Activated naive CD8-positive, alpha-beta T cell treated with anti-CD3 and anti-CD28 coated beads, Interleukin-2, amount 50 U/mL, for 16 hours (primary cell): ENCODE measurements around the gene MT1X.

Experiments
- DNase-seq: peaks from one replicate; pipeline ENCODE4 v3.0.0-alpha.2; 2020; ENCODE audit warnings: low read depth, low spot score

MT1X gene

DNA sequence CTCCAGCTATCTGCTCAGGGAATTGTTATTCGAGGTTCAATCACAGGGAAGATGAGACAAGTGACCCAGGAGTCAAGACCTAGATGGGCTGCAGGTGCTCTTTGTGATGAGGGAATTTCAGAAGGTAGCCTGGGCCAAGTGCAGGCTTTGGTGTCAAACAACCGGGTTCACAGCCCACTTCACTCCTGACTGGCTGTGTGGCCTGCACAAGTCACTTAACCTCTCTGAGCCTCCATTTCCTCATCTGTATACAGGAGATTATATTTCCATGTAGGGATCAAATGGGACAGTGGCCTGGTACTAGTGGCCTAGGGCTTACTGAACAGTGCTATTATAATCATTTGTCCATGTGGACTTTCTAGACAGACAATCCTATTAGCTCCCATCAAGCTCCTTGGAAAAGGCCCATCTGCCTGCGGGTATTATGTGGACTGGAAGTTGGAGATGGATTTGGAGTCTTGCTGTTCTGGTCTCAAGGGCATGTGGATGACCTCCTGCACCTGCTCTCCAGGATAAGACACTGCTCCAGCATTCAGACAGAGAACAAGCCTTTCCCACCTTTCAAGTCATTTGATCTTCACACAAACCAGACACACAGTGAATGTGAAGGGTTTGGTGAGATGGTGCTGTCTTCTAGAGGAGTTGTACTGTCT is 3.1 kb upstream of the MT1X start:
- DNase-seq = no peak

DNA sequence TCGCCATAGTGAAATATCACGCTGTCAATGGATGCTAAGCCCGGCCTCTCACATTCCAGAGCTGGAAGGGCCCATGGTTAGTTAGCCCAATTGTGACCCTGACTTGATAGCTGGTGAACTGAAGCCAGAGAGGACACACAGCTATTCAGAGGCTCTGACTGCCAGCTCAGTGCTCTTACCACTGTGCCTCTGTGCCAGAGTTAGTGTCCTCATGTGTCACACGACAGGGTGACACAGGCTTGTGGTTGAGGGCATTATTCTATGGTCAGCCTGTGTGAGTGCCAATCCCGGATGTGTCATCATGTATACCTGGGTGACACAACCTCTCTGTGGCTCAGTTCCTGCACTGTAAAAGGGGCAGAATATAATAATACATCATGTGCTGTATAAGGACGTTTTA is 2.5 kb upstream of the MT1X start:
- DNase-seq = no peak

- DNase-seq = no peak
These were observed 580 bp downstream of the MT1X start for GRCh38 chr16:56682703-56683397.

GRCh38 chr16:56683424-56684172 is 1.3 kb downstream of the MT1X start:
- DNase-seq = no peak

- DNase-seq = no peak
These were observed 2.1 kb downstream of the MT1X start for GRCh38 chr16:56684256-56684925.

DNA sequence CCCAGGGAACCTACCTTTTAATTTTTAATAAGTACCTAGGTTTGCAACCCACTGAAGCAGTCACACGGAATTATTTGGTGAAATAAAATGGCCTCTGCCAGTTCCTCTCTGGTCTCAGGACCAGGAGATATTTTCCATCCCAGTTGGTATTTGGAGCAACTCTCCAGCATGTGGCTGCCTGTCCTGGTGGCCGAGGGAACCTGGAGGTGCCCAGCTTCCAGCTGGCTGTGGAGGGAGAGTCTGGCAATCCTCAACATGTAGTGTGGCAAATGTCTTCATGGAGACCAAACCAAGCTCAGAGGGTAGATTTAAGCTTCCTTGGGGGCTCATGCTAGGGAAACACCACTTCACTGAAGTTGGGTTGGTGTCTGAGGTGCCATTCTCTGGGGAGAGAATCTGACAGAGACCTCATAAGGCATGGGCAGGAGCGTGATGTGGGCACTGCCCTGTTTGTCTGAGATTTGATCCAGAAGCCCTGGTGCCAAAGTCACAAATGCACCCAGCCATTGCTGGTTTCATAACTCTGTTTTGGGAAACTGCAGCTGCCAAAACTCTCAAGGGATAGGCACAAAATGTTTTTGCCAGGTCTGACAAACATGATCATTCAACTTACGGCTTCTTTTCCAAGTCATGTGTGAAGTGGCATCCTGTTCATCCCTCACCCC is 2.8 kb downstream of the MT1X start:
- no peak for DNase-seq

- no peak for DNase-seq
These were observed 4.5 kb downstream of the MT1X start for GRCh38 chr16:56686758-56687157.

DNA sequence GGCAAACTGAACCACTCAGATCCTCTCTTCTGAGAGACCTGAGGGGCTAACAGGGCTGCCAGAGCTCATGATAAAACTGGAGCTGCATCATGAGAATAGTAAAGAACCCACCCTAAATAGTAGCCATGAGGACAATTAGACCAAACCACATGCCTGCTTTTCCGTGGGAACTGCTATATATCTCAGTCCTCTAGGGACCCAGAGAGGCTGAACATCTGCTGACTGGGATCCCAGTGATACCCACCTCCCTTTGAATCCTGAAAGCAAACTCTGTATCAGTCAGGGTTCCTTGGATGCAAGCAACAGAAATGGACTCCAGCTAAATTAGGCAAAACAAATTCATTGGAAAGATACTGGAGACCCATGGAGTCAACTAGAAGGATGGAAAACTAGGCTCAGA is 6.5 kb downstream of the MT1X start:
- no peak for DNase-seq

DNA sequence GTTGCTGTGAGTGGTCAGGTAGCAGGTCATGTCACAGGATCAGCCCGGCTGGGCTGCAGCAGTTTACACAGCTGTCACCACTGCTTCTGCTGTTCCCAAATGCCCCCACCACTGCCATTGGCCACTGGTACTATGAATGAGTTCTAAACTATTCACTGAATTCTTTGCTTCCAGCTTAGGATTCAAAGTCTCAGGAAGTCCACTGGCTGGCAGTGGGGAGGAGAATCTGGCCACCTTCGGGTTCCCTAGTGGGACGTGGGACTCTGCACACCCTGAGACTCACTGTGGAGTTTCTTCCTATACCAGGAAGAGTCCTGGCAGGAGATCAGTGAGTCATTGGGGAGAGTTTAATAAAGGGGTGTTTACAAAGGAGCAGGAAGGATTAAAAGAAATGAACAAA is 6.9 kb downstream of the MT1X start:
- DNase-seq = no peak

GRCh38 chr16:56690420-56691122 is 8.3 kb downstream of the MT1X start:
- no peak for DNase-seq

DNA sequence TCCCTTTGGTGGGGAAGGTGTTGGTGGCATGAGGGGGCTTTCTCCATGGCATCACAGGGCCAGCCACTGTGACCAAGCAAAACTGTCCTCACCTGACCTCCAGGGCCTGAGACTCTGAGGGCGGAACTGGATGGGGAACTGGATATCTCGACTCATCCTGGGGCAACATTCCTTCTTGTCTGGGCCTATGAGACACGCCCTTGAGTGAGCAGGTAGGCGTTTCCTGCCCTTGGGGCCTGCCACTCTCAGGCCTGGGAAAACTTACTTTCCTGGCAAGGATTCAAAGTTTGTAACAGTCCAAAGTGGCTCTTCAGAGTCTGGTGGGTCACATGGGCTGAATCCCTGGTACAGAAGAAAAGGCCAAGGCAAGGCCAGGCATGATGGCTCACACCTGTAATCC is 9.6 kb downstream of the MT1X start:
- no peak for DNase-seq

DNA sequence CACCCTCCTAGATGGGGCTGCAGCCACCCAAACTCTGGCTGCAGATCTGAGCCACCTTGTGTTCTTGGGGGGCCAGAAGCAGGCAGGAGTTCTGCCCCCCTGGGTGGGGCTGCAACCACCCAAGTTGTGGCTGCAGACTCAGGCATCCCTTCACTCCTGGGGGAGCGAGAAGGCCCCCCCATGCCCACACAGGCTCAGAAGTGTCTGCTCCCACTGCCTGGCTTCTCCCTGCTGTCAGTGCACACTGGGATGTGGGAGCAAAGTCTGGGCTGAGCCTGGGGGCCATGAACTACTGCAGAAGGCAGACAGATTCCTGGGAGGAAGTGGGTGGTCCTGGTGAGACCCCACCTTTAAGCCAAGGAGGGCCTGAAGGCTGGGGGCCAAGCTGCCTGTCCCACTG is 13.0 kb downstream of the MT1X start:
- DNase-seq = no peak

GRCh38 chr16:56697456-56698155 is 15.3 kb downstream of the MT1X start:
- DNase-seq = no peak

DNA sequence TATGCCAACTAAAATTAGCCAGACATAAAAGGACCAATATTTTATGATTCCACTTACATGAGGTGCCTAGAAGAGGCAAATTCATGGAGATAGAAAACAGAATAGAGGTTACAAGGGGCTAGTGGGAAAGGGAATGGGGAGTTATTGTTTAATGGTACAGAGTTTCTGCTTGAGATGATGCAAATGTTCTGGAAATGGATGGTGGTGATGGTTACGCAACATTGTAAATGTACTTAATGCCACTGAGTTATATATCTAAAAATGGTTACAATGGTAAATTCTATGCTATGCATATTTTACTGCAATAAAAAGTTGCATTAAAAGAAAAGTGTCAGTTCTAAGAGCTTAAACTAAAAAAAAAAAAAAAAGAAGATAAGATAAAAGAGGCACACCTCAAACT is 17.9 kb downstream of the MT1X start:
- DNase-seq = no peak

GRCh38 chr16:56700631-56701030 is 18.4 kb downstream of the MT1X start:
- DNase-seq = no peak

DNA sequence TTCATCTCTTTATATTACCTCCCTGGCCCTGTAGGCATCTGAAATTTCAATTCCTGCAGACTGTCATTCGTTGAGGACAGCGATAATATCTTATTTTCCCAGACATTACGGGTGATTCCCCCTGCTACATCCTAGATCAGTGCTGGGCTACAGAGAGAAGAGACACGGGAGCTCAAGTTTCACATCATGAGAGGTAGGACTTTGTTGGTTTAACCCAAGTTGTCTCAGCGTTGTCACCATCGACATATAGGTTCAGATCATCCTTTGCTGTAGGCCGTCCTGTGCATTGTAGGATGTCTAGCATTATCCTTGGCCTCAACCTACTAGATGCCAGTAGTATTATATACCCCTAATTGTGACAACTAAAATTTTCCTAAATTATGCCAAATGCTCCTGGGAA is 19.3 kb downstream of the MT1X start:
- no peak for DNase-seq

DNA sequence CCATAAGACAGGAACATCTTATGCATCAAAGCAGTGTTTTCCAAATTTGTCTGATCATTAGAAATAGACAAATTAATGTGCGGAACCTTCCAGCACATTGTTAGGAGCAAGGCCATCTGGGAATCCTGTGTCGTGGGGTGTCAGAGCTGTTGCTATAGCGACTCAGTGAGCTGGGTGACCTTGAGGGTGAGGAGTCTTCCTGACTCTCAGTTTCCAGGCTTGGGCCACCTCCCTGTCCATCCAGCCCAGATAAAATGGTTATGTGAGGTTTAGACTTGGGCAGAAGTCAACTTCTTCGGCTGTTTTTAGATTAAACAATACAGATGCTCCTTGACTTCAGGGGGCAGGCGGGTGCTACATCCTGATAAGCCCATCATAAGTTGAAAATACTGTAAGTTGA is 20.6 kb downstream of the MT1X start:
- DNase-seq = no peak

DNA sequence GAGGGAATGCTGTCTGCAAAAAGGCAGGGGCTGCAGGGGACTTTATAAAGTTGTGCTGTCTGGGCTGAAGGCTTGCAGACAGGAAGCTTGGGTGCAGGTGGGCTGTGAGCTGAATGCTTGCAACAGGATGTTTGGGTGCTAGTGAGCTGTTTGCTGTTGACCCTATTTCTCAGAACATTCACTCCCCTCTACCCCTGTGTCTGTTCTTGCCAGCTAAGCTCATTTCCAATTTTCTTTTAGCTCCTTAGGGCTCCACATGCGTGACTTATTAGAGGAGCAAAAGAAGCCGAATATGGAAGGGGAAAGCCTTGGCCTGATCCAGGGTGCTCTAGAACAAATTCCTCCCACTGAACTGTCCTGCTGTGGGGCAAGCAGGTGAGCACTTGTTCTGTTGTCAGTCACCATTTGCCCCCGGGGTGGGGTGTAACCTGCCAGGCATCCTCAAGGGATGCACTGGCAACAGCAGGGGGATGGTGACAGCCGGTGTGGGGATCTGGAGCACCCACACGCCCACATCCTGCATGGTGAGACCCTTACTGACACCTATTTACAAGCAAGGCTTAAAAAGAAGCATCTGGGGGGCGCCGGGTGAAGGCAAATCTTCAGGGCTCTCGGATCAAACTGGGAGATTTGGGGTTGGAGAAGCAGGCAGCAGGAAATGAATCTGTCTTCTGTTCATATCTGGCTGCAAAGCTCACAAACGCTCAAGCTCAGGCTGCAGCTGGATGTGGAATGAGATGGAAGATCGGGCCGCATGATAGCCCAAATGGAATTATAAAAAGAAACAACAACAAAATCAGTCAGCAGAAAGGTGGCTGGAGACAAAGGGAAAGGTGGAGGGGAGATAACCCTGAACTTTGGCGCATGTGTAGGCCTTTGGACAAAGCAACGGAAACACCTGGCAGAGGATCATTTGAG is 26.5 kb downstream of the MT1X start:
- no peak for DNase-seq

GRCh38 chr16:56709443-56710040 is 27.3 kb downstream of the MT1X start:
- no peak for DNase-seq
